ENCODE measurements around the gene LNP1.

GRCh38 chr3:100503448-100503847 is 102.1 kb downstream of the LNP1 start:
- TF ChIP-seq CTCF (IDR thresholded peaks at IDR 0.05) (no peak), POLR2AphosphoS5 (IDR thresholded peaks at IDR 0.05) (no peak), EP300 (IDR thresholded peaks at IDR 0.05) (no peak), POLR2A (IDR thresholded peaks at IDR 0.05; ENCODE audit: low read depth) (no peak)
